HG03135 (cell line): ENCODE results near the gene UBE2S.
"Not testable (repeated sequence)": the region's sequence is repeated elsewhere in the genome, so short reads cannot be mapped to it uniquely, and the experiment has no call there.

Experiments
- ATAC-seq: cut with Tn5 transposase; IDR thresholded peaks from one replicate; pipeline ENCODE4 v1.9.1; 2021; ENCODE audit warnings: mild to moderate bottlenecking, moderate library complexity; ENCODE audit not compliant: unreplicated experiment

Gene UBE2S

DNA sequence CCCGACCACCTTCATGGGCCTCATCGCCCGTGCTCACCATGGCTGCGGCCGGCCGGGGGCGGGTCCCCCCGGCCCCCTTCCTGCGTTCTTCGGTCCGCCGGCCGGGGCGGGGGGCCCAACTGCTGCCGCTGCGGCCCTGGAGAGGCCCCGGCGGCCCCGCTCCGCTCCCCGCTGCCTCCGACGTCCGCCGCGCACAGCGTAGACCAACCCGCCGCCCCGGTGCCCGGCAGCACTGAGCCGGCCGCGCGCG is at the start of gene UBE2S:
Gene UBE2S, minus strand, starts transcription at position 239 of the 250 bp plus-strand sequence. Its CDS starts 199 bp downstream, at position 40.
- peak; percentile 65 for ATAC-seq

DNA sequence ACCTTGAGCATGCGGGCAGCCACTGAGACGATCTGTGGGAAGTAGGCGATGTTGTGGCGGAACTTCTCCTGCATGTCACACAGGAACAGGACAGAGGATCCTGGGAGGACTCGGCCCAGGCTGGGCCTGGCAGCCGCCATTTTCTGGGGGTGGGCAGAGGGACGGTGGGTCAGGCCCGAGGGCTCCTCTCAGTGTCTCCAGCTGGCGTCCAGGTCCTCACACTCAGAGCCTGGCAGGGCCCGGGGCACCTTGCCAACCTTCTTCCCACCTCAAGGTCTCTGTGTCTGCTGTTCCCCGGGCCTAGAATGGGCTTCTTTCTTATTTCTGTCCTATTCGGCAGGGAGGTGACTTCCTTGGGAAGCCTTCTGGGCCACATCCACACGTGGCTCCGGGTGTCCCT is 48.8 kb upstream of the UBE2S start:
- ATAC-seq: no peak

DNA sequence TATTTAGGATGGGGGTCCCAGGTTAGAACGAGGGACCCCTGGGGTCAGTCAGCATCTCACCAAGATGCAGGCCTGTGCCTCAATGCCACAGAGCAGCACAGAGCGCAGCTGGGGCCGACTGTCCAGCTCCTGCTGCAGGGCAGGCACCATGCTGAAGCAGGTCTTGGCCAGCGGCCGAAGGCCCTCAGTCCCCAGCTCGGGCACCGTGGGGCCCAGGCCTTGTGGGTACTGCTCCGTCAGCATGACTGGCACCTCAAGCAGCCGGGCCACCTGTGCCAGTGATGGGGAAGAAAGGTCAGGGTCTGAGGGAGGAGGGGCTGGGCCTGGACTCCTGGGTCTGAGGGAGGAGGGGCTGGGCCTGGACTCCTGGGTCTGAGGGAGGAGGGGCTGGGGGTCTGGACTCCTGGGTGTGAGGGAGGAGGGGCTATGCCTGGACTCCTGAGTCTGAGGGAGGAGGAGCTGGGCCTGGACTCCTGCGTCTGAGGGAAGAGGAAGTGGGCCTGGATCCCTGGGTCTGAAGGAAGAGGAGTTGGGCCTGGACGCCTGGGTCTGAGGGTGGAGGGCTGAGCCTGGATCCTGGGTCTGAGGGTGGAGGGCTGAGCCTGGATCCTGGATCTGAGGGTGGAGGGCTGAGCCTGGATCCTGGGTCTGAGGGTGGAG is 48.1 kb upstream of the UBE2S start:
- no peak for ATAC-seq

DNA sequence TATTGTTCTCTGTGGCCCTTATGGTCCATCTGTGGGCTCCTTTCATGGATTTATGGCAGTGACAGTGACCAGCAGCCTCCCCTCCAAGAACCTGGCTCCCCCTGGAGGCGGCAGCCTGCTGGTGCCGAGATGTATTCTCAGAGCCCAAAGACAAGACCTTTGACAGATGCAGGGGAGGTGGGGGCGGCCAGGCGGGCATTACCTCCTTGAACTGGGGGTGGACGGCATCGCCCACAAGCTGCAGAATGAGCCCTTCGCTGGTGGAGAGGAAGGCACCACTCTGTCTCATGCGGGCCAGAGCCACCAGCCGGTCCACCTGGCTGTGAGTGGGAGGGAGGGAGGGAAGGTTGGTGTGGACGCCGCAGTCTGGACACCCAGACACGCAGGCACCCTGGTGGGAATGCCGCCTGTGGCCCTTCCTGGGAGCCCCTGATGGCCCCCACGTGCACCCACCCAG is 47.2 kb upstream of the UBE2S start:
- ATAC-seq: no peak

DNA sequence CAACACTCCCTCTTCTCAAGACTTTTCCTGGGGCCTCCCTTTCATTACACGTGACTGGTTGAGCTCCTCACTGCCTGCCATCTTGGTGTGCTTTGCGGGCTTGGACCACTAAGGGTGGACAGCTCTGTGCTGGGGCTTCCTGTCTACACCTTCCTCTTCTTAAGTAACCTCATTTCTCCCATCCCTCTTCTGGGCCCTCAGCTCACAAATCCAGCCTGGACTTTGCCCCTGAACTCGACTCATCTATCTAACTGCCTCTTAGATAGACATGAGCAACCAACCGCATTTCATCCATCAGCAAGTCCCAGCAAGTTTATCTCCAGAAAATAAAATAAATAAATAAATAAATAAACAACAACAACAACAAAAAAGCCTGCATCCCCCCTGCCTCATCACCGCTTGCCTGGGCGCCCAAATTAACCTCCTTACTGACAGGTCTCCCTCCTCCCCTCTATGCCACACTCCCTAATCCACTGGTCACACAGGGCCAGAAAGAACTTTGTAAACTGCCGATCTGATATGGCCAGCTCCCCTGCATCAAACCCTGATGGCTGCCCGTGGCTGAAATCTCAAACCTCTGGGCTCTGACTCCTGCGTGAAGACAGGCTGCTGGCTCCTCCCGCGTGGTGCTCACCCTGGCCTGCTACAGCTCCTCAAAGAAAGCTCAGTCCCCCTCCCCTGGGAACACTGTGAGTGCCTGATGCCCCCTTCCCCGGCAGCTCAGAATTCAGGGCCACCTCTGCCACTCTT is 46.1 kb upstream of the UBE2S start:
- no peak for ATAC-seq

DNA sequence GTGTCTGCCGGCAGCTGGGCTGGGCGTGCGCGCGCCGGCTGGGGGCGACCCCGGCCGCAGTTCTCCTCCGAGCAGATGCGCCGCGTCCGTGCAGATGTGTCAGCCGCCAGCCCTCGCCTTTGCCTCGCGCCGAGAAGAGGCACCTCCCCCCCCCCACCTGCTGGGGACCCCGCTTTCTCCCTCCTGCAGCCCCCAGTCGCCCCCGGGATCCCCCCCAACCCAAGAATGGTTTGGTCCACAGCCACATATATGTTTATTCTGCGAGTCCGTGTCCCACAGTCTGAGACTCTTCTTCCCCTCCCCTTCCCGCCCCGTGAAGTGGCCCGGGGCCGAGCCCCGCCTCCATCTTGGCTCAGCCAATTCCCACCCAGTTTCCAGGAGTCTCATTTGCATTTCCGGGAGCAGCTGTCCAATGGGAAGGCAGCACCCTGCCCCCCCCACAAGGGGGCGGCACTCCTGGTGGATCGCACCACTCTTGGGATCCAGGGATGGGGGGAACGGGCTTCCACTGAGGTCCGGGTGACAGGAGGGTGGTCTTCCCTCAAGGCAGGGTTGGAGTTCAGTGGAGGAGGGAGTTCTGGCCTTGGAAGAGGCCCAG is 45.3 kb upstream of the UBE2S start:
- ATAC-seq: no peak

DNA sequence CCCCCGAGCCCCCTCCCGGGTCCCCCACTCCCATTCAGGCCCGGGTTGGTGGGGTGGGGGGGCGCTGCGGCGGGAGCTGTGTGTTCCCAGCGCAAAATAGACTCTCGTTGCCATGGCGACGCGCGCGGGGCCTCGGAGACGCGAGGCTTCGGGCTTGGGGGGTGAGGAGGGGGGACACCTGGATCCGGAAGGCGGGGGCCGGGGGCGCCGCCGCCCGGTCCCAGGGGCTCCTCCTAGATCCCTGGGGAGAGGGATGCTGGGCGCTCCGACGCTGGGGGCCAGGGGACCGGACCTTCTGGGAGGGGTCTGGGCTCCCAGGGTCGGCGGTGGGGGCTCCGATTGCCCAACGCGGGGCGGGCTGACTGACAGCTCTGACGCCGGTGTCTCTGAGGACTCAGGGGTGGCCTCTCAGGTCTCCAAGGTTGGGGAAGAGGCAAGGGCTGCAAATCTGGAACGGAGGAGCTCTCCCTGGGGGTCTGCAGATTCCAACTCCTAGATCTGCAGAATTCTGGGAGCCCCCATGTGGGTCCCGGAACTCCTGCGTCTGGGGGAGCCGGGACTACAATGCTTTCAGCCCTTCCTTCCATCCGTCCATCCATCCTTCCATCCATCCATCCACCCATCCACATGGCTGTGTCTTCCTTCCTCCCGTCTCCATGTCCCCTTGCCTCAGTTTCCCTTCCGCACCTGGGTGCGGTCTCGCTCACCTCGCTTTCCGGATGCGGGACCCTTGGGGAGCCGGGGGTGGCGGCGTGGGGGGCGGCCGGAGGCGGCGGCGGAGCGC is 44.6 kb upstream of the UBE2S start:
- ATAC-seq: no peak

DNA sequence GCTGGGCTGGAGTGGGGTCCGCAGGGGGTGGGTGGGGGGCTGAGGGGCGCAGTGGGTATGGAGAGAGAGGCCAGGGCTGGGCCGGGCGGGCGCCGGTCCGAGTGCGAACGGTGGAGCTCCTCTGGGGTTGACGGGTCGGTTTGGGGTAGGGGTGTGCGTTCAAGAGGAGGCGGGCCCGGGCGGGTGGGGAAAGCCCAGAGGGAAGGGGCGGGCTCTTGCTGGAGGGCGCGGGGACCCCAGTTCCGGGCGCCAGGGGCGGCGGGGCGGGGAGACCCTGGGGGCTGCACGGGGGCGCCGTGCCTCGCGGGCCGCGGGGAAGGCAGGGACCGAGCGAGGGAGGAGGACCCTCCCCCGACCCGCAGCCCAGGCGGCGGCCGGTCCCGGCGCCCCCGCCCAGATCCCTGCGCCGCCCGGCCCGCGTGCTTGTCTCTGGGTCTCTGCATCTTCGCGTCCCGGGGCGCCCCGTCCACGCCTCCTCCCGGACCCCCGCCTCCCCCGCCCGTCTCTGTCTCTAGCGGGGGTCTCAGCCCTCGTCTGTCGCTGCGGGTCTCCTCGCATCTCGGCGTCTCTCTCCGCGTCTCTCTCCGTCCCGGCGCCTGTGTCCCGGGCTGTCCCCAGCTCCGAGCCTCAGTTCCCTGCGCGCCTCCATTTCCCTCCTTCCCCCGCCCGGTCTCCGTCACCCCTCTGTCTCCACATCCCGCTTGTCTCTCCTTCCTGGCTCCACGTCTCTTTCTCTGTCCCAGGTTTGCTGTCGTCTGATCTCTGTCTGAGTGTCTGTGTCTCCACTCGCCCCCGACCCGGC is 43.8 kb upstream of the UBE2S start:
- ATAC-seq: no peak

DNA sequence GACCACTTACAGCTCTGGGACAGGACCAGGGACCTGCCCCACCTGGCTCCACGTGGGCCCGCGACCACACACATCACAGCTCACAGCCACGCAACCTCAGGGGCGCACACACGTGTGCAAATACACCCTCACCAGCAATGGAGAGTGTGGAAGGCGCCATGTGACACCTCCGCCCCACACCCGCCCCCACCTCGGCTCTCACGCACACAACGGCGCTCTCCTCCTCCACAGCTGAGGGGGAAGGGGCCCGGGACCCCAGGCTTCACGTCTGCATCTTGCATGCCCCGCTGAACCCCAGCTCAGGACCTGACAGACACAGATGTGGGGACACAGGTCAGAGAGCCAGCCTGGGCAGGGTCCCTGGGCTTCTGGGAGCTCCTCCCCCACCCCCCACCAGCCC is 41.9 kb upstream of the UBE2S start:
- ATAC-seq: no peak

DNA sequence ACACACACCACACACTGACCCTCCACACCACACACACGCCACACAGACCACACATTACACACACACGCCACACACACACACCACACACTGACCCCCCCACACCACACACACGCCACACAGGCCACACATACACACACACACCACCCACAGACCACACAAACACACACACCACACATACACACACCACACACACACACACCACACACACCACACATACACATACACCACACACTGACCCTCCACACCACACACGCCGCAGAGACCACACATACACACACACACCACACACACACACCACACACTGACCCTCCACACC is 40.5 kb upstream of the UBE2S start:
- ATAC-seq: not testable (repeated sequence)

DNA sequence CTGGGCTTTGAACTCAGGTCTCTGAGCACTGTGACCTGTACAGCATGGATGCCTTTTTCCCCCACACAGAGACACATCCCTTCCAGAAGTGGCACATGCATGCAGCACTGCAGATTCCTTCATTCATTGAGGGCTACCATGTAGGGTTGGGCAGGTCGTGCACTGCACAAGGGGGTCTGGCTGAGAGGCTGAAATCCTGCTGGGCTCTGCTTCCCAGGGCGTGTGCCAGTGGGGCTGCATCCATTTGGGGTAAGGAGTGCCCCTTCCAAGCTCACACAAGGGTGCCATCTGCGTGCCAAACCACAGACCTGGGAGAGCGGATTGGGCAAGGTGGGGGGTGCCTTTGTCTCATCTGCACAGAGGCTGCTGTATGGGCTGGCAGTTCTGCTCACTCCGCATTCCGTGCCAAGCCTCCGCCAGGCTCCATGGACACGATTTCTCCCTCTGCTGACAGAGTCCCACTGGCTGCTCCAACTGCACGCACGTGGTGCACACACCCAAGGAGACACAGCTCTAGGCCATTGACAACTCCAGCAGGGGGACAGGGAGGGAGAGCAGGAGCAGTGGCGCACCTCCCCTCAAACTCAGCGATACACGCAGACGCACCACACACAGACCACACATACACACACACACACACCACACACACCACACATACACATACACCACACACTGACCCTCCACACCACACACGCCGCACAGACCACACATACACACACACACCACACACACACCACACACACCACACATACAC is 40.0 kb upstream of the UBE2S start:
- ATAC-seq: no peak

DNA sequence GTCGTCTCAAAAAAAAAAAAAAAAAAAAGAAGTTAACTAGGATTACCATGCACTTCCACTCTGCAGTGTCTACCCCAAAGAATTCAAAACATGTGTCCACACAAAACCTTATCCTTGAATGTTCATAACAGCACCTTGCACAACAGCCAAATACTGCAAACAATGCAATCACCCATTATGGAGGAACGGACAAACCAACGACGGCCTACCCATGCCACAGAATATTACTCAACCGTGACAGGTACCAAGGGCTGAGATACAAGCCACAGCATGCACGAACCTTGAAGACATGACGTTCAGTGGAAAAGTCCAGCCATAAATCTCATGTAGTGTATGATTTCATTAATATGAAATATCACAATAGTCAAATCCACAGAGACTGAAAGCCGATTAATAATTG is 38.5 kb upstream of the UBE2S start:
- ATAC-seq: no peak

DNA sequence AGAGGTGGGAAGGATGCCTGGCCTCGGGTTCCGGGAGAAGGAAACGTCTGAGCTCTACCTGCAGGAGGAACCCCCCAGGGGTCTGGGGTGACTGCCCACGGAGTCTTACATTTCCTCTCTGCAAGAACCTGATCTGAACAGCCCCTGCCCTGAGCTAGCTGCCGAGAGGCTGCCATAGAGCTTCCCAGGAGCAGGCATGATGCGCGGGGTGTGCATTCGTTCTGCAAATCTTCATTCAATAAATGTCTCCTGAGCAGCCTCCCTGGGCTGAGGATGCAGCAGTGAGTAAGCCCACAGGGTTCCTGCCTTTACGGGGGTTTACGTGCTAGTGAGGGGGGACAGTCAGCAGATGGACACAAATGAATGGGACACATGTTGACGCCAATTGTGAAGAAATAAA is 37.1 kb upstream of the UBE2S start:
- ATAC-seq: no peak

DNA sequence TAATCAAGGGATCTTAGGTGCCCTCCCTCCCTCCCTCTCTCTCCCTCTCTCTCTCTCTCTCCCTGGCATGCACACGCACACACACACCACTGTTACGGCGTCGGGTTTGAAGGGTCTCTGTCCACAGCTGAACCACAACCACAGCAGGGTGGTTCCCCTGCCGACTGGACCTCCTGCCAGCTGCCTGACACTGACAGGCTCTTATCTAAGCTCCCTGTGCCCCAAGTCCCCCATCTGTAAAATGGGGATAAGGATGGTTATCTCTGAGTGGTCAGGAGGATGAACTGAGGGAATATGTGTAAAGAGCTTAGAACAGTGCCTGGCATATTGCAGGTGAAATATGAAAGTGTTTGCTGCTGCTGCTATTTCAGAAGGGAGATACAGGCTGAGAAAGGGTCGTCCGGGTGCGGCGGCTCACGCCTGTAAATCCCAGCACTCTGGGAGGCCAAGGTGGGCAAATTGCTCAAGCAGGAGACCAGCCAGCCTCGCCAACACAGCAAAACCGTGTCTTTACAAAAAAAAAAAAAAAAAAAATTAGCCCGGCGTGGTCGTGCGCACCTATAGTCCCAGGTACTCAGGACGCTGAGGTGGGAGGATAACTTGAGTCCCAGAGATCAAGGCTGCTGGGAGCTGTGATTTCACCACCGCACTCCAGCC is 36.4 kb upstream of the UBE2S start:
- ATAC-seq: no peak

DNA sequence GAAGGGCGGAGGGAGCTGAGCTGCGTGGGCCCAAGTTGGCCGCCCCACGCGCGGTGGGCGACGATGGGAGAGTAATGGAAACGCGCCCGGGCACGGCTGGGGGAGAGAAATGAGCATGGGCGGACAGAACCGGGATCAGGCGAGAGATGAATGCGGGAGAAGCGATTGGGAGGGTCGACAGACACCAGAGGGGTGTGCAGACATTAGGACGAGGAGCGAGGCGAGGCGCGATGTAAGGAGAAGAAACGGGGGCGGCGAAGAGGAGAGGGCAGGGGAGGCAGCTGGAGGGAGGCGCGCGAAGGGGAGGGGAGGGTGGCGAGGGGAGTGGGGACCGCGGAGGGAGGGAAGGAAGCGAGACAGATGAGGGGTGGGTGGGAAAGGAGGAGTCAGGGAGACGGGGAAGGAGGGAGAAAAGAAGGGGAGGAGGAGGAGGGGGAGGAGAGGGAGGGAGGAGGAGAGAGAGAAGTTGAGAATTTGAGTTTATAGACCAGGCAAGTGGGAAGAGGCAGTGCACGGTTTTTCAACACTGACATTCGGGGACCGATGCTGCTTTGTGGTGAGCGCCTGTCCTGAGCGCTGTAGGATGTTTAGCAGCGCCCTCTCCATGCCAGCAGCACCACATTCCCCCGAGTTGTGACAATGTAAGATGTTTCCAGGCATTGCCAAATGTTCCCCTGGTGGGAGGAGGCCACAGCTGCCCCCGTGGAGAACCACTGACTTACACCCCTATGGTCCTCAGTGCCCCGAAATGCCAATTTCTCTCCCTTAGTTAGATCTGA is 35.6 kb upstream of the UBE2S start, which contains the start of gene SHISA7:
Gene SHISA7, minus strand, starts transcription at position 256 of the 779 bp plus-strand sequence. CDS start 437 bp downstream, outside the sequence.
- ATAC-seq: no peak

DNA sequence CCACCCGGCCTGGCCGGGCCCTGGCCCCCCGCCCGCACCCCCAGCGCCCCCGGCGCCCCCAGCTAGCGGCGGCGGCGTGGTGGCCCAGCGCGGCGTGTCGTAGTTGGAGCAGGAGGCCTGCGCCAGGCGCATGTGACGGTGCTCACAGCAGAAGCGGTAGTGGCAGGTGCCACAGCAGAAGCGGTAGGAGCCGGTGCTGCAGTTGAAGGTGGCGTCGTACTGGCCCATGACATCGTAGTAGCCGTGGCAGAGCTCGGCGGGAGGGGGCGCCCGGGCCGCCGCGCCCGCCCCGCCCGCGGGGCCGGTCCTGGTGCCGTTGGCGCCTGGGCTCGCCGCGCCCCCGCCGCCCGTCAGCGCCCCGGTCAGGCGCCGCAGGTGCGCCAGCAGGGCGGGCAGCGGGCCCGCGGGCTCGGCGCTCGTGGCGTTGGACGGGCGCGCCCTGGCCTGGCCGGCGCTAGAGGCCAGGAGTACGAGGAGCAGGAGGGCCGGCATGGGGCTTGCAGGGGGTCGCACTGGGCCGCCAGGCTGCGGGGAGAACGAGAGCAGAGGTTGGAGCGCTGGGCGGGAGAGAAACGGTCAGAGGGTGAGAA is 34.9 kb upstream of the UBE2S start:
- no peak for ATAC-seq

DNA sequence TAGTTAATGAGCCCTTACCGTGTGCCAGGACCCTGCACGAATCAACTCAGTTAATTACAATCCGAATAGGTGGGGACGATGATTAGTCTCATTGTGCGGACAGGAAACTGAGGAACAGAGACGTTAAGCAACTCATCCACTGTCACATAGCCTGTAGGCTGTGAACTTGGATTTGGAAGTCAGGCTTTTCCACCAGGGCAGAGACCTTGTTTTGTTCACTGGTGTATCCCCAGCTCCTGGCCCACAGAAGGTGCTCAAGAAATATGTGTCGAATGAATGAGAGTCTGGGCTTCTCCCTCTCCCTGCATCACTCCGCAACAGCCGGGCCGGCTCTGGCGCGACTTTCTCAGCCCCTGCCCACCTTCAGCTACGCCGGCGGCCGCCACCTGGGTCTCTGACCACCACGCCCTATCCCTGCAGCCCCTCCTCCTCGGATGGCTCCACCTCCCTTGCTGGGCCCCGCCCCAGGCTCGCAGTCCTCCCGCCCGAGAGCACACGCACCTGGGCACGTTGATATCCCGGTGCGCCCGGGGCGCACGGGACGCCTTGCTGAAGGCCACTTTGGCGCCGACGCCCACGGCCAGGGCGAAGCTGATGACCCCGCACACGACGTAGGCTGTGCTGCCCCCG is 34.2 kb upstream of the UBE2S start:
- ATAC-seq: no peak

DNA sequence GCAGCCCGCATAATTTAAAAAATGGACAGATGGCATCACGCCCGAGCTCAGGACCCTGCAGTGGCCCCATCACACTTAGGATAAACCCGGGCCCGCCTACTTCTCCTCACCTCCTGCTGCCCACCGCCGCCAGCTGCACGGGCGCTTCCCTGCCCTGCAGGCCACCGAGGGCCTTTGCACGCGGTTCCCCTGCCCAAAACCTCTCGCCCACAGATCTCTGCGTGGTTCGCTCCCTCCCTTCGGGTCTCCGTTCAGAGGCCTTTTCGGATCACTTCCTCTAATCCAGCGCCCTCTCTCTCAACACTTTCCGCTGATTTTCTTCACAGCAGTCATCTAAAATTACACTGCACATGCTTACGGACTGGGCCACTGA is 33.7 kb upstream of the UBE2S start:
- ATAC-seq: no peak
